ENCODE data around the gene CPPED1.
A peak's percentile ranks its signal among the peaks of the same experiment; 100 is the strongest.

- TF ChIP-seq CTCF (IDR thresholded peaks at IDR 0.05 in 8 of 11, conservative IDR thresholded peaks at IDR 0.05 in 3 of 11) (peak in 1 of 11 experiments; percentile 23), POLR2A (IDR thresholded peaks at IDR 0.05) (no peak), POLR2AphosphoS5 (IDR thresholded peaks at IDR 0.05) (no peak)
Observed at GRCh38 chr16:12815361-12815760, 11.7 kb upstream of the CPPED1 start.

Data from spleen (tissue), 7 donors.